H9 (cell line): ENCODE data around the gene HAND2. TPM values are rescaled to one million over a fixed set of nuclear protein-coding genes. Genes with fewer than 3 reads are reported as not detected.

Experiments
- DNase-seq: peaks from one replicate; pipeline ENCODE4 v3.0.0-alpha.2; 2017
- H2AFZ ChIP-seq: one replicate; pipeline ENCODE4 v1.6.1; 2013; ENCODE audit warnings: mild to moderate bottlenecking, low read length, control low read depth, moderate library complexity
- H2AK5ac ChIP-seq: 2 replicates; pipeline ENCODE4 v1.6.1; 2013; ENCODE audit warnings: low read length, control low read depth, mixed read lengths; ENCODE audit not compliant: insufficient read length
- H2BK120ac ChIP-seq: one replicate; pipeline ENCODE4 v1.6.1; 2013; ENCODE audit warnings: low read depth, mild to moderate bottlenecking, low read length, control low read depth, inconsistent platforms; ENCODE audit not compliant: poor library complexity, severe bottlenecking
- H2BK12ac ChIP-seq: 2 replicates; pipeline ENCODE4 v1.6.1; 2013; ENCODE audit warnings: low read length, control low read depth, mixed read lengths, low read depth; ENCODE audit not compliant: insufficient read length
- H2BK15ac ChIP-seq: 2 replicates; pipeline ENCODE4 v1.6.1; 2013; ENCODE audit warnings: low read depth, low read length, control low read depth
- H2BK20ac ChIP-seq: one replicate; pipeline ENCODE4 v1.6.1; 2013; ENCODE audit warnings: low read depth, mild to moderate bottlenecking, low read length, control low read depth, inconsistent platforms; ENCODE audit not compliant: poor library complexity, severe bottlenecking
- H2BK5ac ChIP-seq: 2 replicates; pipeline ENCODE4 v1.6.1; 2013; ENCODE audit warnings: low read length, control low read depth, mixed read lengths; ENCODE audit not compliant: insufficient read length
- H3K14ac ChIP-seq: 2 replicates; pipeline ENCODE4 v1.6.1; 2013; ENCODE audit warnings: low read length, control low read depth; ENCODE audit not compliant: insufficient read depth
- H3K18ac ChIP-seq: 2 replicates; pipeline ENCODE4 v1.6.1; 2013; ENCODE audit warnings: low read depth, mild to moderate bottlenecking, mixed read lengths, low read length, control low read depth; ENCODE audit not compliant: insufficient read length
- H3K23ac ChIP-seq: 2 replicates; pipeline ENCODE4 v1.6.1; 2013; ENCODE audit warnings: low read length, control low read depth, mixed read lengths, low read depth; ENCODE audit not compliant: insufficient read length
- H3K23me2 ChIP-seq: 2 replicates; pipeline ENCODE4 v1.6.1; 2013; ENCODE audit warnings: low read depth, mild to moderate bottlenecking, mixed read lengths, low read length, control low read depth; ENCODE audit not compliant: insufficient read length, poor library complexity, severe bottlenecking
- H3K27ac ChIP-seq: 2 replicates; pipeline ENCODE4 v1.5.1; 2013; ENCODE audit warnings: low read length, control low read depth, mixed read lengths, low read depth; ENCODE audit not compliant: insufficient read length
- H3K27me3 ChIP-seq: 2 replicates; pipeline ENCODE4 v1.6.1; 2013; ENCODE audit warnings: low read length, control low read depth, inconsistent platforms; ENCODE audit not compliant: insufficient read depth
- H3K4ac ChIP-seq: 2 replicates; pipeline ENCODE4 v1.6.1; 2013; ENCODE audit warnings: low read depth, mild to moderate bottlenecking, control low read depth, inconsistent platforms, low read length, moderate library complexity
- H3K4me1 ChIP-seq: 2 replicates; pipeline ENCODE4 v1.6.1; 2013; ENCODE audit warnings: low read length, control low read depth, inconsistent platforms; ENCODE audit not compliant: insufficient read depth
- H3K4me2 ChIP-seq: 2 replicates; pipeline ENCODE4 v1.6.1; 2013; ENCODE audit warnings: low read length, control low read depth, mixed read lengths; ENCODE audit not compliant: insufficient read length, insufficient read depth
- H3K56ac ChIP-seq: 2 replicates; pipeline ENCODE4 v1.6.1; 2013; ENCODE audit warnings: low read depth, mild to moderate bottlenecking, mixed read lengths, low read length, control low read depth; ENCODE audit not compliant: insufficient read length
- H3K79me1 ChIP-seq: 2 replicates; pipeline ENCODE4 v1.6.1; 2013; ENCODE audit warnings: low read depth, mild to moderate bottlenecking, moderate library complexity, low read length, control low read depth, inconsistent platforms; ENCODE audit not compliant: insufficient read depth, poor library complexity, severe bottlenecking
- H3K79me2 ChIP-seq: 2 replicates; pipeline ENCODE4 v1.6.1; 2013; ENCODE audit warnings: low read length, control low read depth, inconsistent platforms; ENCODE audit not compliant: insufficient read depth
- H3K9ac ChIP-seq: 2 replicates; pipeline ENCODE4 v1.6.1; 2013; ENCODE audit warnings: low read length, control low read depth, mixed read lengths; ENCODE audit not compliant: insufficient read length; ENCODE audit errors: extremely low read depth
- H3K9me3 ChIP-seq: one replicate; pipeline ENCODE4 v1.6.1; 2013; ENCODE audit warnings: low read depth, low read length, inconsistent platforms; ENCODE audit not compliant: control insufficient read depth
- H3T11ph ChIP-seq: one replicate; pipeline ENCODE4 v1.6.1; 2013; ENCODE audit warnings: mild to moderate bottlenecking, low read length, control low read depth, inconsistent platforms
- H4K20me1 ChIP-seq: one replicate; pipeline ENCODE4 v1.6.1; 2013; ENCODE audit not compliant: control insufficient read depth, insufficient read length, insufficient read depth
- H4K5ac ChIP-seq: 2 replicates; pipeline ENCODE4 v1.6.1; 2013; ENCODE audit warnings: low read depth, mild to moderate bottlenecking, mixed read lengths, low read length, control low read depth; ENCODE audit not compliant: insufficient read length
- H4K8ac ChIP-seq: replicated peaks from 2 replicates; pipeline ENCODE4 v1.6.1; 2013; ENCODE audit warnings: low read length, control low read depth, mixed read lengths, low read depth; ENCODE audit not compliant: insufficient read length
- H4K91ac ChIP-seq: 2 replicates; pipeline ENCODE4 v1.6.1; 2013; ENCODE audit warnings: low read depth, mild to moderate bottlenecking, moderate library complexity, mixed read lengths, low read length, control low read depth; ENCODE audit not compliant: insufficient read length
- H3K27ac Mint-ChIP-seq, 3 experiments: 2 replicates in 2 of 3; 3 replicates in 1 of 3; pipeline ENCODE4 v1.8.0; 2020 to 2021; ENCODE audit warnings: mixed read lengths in 3 of 3, mild to moderate bottlenecking in 1 of 3, moderate library complexity in 1 of 3
- H3K27me3 Mint-ChIP-seq: 2 replicates; pipeline ENCODE4 v1.8.0; 2021; ENCODE audit warnings: low read depth, mild to moderate bottlenecking, moderate library complexity, mixed read lengths
- H3K36me3 Mint-ChIP-seq, 3 experiments: 2 replicates in 2 of 3; 3 replicates in 1 of 3; pipeline ENCODE4 v1.8.0; 2020 to 2021; ENCODE audit warnings: low read depth in 3 of 3, mixed read lengths in 3 of 3; ENCODE audit not compliant: insufficient read depth in 1 of 3
- H3K4me1 Mint-ChIP-seq, 2 experiments: 2 replicates each; pipeline ENCODE4 v1.8.0; 2020; ENCODE audit warnings: mixed read lengths in 2 of 2
- H3K4me3 Mint-ChIP-seq, 2 experiments: 2 replicates in 1 of 2; 3 replicates in 1 of 2; pipeline ENCODE4 v1.8.0; 2020 to 2021; ENCODE audit warnings: mild to moderate bottlenecking in 2 of 2, mixed read lengths in 2 of 2, moderate library complexity in 1 of 2
- H3K9me3 Mint-ChIP-seq, 2 experiments: 2 replicates in 1 of 2; 3 replicates in 1 of 2; pipeline ENCODE4 v1.8.0; 2020; ENCODE audit warnings: mild to moderate bottlenecking in 2 of 2, mixed read lengths in 2 of 2, moderate library complexity in 1 of 2
- WGBS: extraction: QIAGEN DNeasy Blood & Tissue Kit; methylation state at CpG from one replicate; pipeline ENCODE4 v1.1.7; 2013; ENCODE audit warnings: missing lambda C conversion rate, low lambda C conversion rate, mixed read lengths; ENCODE audit not compliant: insufficient read length; ENCODE audit errors: extremely low coverage; 5-methylcytosine and 5-hydroxymethylcytosine counted together
- total RNA-seq: library from RNA; stranded (reverse); gene quantifications from 2 replicates; pipeline ENCODE4 v1.2.1, GENCODE V29; 2021
- TF ChIP-seq, protein P1 (sequence below): fragments of 200-600 bp; sonication (generic); conservative IDR thresholded peaks from 3 replicates; pipeline ENCODE4 v1.8.0; 2021; ENCODE audit warnings: antibody characterized with exemption, mild to moderate bottlenecking

The HAND2 gene
- total RNA-seq, 1 experiment from 2014 or later: not detected

DNA sequence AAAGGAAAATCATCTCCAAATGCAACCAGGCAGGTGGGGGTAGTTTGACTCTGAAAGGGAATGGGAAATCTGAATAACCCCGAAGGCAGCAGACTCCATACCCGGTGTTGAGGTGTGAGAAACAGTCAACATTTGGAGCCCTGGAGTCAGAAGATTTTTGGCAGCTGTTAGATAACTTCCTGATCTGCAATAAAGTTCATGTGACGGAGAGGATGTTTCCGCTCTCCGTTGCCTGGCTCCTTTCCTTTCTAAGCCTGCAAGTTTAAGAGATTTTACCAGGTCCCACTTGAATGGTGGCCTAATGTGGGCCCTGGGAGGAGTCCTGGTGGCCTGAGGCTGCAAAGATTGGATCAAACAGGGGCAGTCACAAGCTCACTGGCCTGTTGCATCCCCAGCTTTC lies 27.7 kb downstream of the HAND2 start:
- peaks cover 17% of the 10 kb centered on the region for H3K23me2 ChIP-seq
- DNase-seq: no peak
- H3K14ac ChIP-seq: no peak overlapping the region
- no peak overlapping the region for H2AK5ac ChIP-seq
- no peak overlapping the region for H3K4me2 ChIP-seq
- no peak overlapping the region for H2BK120ac ChIP-seq
- Mint-ChIP-seq H3K4me1 (peaks cover 14 to 42% of the 10 kb centered on the region in 2 experiments), H3K9me3 (no peaks in the 10 kb centered on the region; a peak in 1 of 5 replicates), H3K4me3 (no peak overlapping the region), H3K27me3 (peaks cover 97% of the 10 kb centered on the region), H3K27ac (no peak overlapping the region), H3K36me3 (no peaks in the 10 kb centered on the region; a peak in 1 of 7 replicates)
- no peak overlapping the region for H2BK5ac ChIP-seq
- H3K27me3 ChIP-seq: peaks cover 78% of the 10 kb centered on the region
- no peak overlapping the region for H2BK20ac ChIP-seq
- no peak overlapping the region for H3K4ac ChIP-seq
- no peaks in the 10 kb centered on the region for H3K79me1 ChIP-seq
- H3K9me3 ChIP-seq: no peaks in the 10 kb centered on the region
- WGBS: no CpG with 5 or more reads among the region's 5 CpGs
- no peak overlapping the region for H4K8ac ChIP-seq
- H4K5ac ChIP-seq: no peak overlapping the region
- H4K91ac ChIP-seq: no peak overlapping the region
- H2BK12ac ChIP-seq: no peak overlapping the region
- H3K23ac ChIP-seq: no peak overlapping the region
- no peaks in the 10 kb centered on the region for H4K20me1 ChIP-seq
- H2AFZ ChIP-seq: no peak overlapping the region
- no peak overlapping the region for H3T11ph ChIP-seq
- no peak overlapping the region for H3K18ac ChIP-seq
- no peak overlapping the region for H3K9ac ChIP-seq
- TF ChIP-seq, protein P1, sequence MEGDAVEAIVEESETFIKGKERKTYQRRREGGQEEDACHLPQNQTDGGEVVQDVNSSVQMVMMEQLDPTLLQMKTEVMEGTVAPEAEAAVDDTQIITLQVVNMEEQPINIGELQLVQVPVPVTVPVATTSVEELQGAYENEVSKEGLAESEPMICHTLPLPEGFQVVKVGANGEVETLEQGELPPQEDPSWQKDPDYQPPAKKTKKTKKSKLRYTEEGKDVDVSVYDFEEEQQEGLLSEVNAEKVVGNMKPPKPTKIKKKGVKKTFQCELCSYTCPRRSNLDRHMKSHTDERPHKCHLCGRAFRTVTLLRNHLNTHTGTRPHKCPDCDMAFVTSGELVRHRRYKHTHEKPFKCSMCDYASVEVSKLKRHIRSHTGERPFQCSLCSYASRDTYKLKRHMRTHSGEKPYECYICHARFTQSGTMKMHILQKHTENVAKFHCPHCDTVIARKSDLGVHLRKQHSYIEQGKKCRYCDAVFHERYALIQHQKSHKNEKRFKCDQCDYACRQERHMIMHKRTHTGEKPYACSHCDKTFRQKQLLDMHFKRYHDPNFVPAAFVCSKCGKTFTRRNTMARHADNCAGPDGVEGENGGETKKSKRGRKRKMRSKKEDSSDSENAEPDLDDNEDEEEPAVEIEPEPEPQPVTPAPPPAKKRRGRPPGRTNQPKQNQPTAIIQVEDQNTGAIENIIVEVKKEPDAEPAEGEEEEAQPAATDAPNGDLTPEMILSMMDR: no peak
- no peaks in the 10 kb centered on the region for H3K4me1 ChIP-seq
- no peak overlapping the region for H3K27ac ChIP-seq
- no peak overlapping the region for H2BK15ac ChIP-seq
- H3K56ac ChIP-seq: no peak overlapping the region
- no peaks in the 10 kb centered on the region for H3K79me2 ChIP-seq
